ENCODE results near the gene PMPCA. TPM values are rescaled to one million over a fixed set of nuclear protein-coding genes. Genes with fewer than 3 reads are reported as not detected.

The PMPCA gene
- polyA plus RNA-seq, 1 donor (not counting 4 experiments of a cell fraction or from before 2014, with no cell fraction given) = 85.9 TPM

- no peak for DNase-seq (ENCODE audit: low read depth, low spot score)
- peaks cover 64 to 72% of the 10 kb centered on the region in 2 experiments for H3K36me3 ChIP-seq (ENCODE audit: control insufficient read depth in 2 of 2, extremely low read depth in 1 of 2, insufficient read depth in 2 of 2, low read length in 2 of 2)
- TF ChIP-seq EZH2 (IDR thresholded peaks at IDR 0.05; ENCODE audit: low read length) = no peak
- TF ChIP-seq CTCF (optimal IDR thresholded peaks at IDR 0.05 in 1 of 3, IDR thresholded peaks at IDR 0.05 in 1 of 3, conservative IDR thresholded peaks at IDR 0.05 in 1 of 3; ENCODE audit: extremely low read depth in 1 of 3, insufficient read depth in 2 of 3, low read length in 3 of 3) = no peak
- H2AFZ ChIP-seq (ENCODE audit: control insufficient read depth, low read length) = no peak overlapping the region
- dilution Hi-C loops (cut with MboI; ENCODE audit: extremely low pct_ligation_motif_present, low sequenced_read_pairs) = no loop called here
- H4K20me1 ChIP-seq (ENCODE audit: control insufficient read depth, extremely low read depth, insufficient read depth, low read length) = peaks cover 25% of the 10 kb centered on the region
- H3K9ac ChIP-seq (ENCODE audit: control insufficient read depth, extremely low read depth, insufficient read depth, low read length) = no peak overlapping the region
- peaks cover 78% of the 10 kb centered on the region for H3K79me2 ChIP-seq (ENCODE audit: control insufficient read depth, insufficient read depth, low read length)
- FAIRE-seq = no peak
- H3K27ac ChIP-seq (ENCODE audit: control insufficient read depth, insufficient read depth, low read length) = no peak overlapping the region
- no peaks in the 10 kb centered on the region for H3K9me1 ChIP-seq (ENCODE audit: control insufficient read depth, extremely low read depth, insufficient read depth, low read length)
- no peaks in the 10 kb centered on the region for H3K9me3 ChIP-seq (ENCODE audit: control insufficient read depth, low read depth, low read length)
- H3K4me3 ChIP-seq (ENCODE audit: control insufficient read depth in 2 of 3, extremely low read depth in 1 of 3, insufficient read depth in 2 of 3, low read depth in 1 of 3, low read length in 3 of 3) = no peak overlapping the region
- no peaks in the 10 kb centered on the region for H3K27me3 ChIP-seq (ENCODE audit: control insufficient read depth, extremely low read depth, insufficient read depth, low read length)
- no peak overlapping the region for H3K4me2 ChIP-seq (ENCODE audit: control insufficient read depth, extremely low read depth, insufficient read depth, low read depth, low read length)
- no peaks in the 10 kb centered on the region for H3K4me1 ChIP-seq (ENCODE audit: control insufficient read depth, extremely low read depth, insufficient read depth, low read length)
These were observed 62.3 kb downstream of the PMPCA start for GRCh38 chr9:136472640-136473353.

GRCh38 chr9:136473354-136473721, 62.9 kb downstream of the PMPCA start:
- Histone ChIP-seq H3K79me2 (ENCODE audit: control insufficient read depth, insufficient read depth, low read length) (peaks cover 82% of the 10 kb centered on the region), H3K9me3 (ENCODE audit: control insufficient read depth, low read depth, low read length) (no peaks in the 10 kb centered on the region), H3K27me3 (ENCODE audit: control insufficient read depth, extremely low read depth, insufficient read depth, low read length) (no peaks in the 10 kb centered on the region), H3K4me3 (ENCODE audit: control insufficient read depth in 2 of 3, extremely low read depth in 1 of 3, insufficient read depth in 2 of 3, low read depth in 1 of 3, low read length in 3 of 3) (no peak overlapping the region), H3K4me2 (ENCODE audit: control insufficient read depth, extremely low read depth, insufficient read depth, low read depth, low read length) (no peak overlapping the region), H3K4me1 (ENCODE audit: control insufficient read depth, extremely low read depth, insufficient read depth, low read length) (no peaks in the 10 kb centered on the region), H3K9ac (ENCODE audit: control insufficient read depth, extremely low read depth, insufficient read depth, low read length) (no peak overlapping the region), H4K20me1 (ENCODE audit: control insufficient read depth, extremely low read depth, insufficient read depth, low read length) (peaks cover 27% of the 10 kb centered on the region), H3K36me3 (ENCODE audit: control insufficient read depth in 2 of 2, extremely low read depth in 1 of 2, insufficient read depth in 2 of 2, low read length in 2 of 2) (peaks cover 62 to 68% of the 10 kb centered on the region in 2 experiments), H2AFZ (ENCODE audit: control insufficient read depth, low read length) (no peak overlapping the region), H3K27ac (ENCODE audit: control insufficient read depth, insufficient read depth, low read length) (no peak overlapping the region), H3K9me1 (ENCODE audit: control insufficient read depth, extremely low read depth, insufficient read depth, low read length) (no peaks in the 10 kb centered on the region)
- FAIRE-seq (no peak), DNase-seq (ENCODE audit: low read depth, low spot score) (no peak)
- dilution Hi-C loops (cut with MboI; ENCODE audit: extremely low pct_ligation_motif_present, low sequenced_read_pairs) = no loop called here
- no peak for TF ChIP-seq CTCF (optimal IDR thresholded peaks at IDR 0.05 in 1 of 3, IDR thresholded peaks at IDR 0.05 in 1 of 3, conservative IDR thresholded peaks at IDR 0.05 in 1 of 3; ENCODE audit: extremely low read depth in 1 of 3, insufficient read depth in 2 of 3, low read length in 3 of 3)
- no peak for TF ChIP-seq EZH2 (IDR thresholded peaks at IDR 0.05; ENCODE audit: low read length)

Other genes with a start within 250 kb of the PMPCA start
- not detected in 3 replicates for gene LHX3, start 205.5 kb upstream of the PMPCA start, polyA plus RNA-seq
- 6.9 to 11.9 TPM (median 10.9 TPM) in 3 replicates for gene QSOX2, start 164.8 kb upstream of the PMPCA start, polyA plus RNA-seq
- gene CCDC187, start 106.6 kb upstream of the PMPCA start, polyA plus RNA-seq = 0.03 to 0.04 TPM in 2 of 3 replicates, not detected in the other
- gene GPSM1, start 83.1 kb upstream of the PMPCA start, polyA plus RNA-seq = 2.5 to 8.1 TPM (median 3.3 TPM) in 3 replicates
- 6.1 to 7.8 TPM (median 6.7 TPM) in 3 replicates for gene DNLZ, start 46.9 kb upstream of the PMPCA start, polyA plus RNA-seq
- gene CARD9, start 37.0 kb upstream of the PMPCA start, polyA plus RNA-seq = 0.05 to 0.21 TPM (median 0.07 TPM) in 3 replicates
- 3.6 to 4.5 TPM (median 3.6 TPM) in 3 replicates for gene SNAPC4, start 10.5 kb upstream of the PMPCA start, polyA plus RNA-seq
- 36.8 to 50.8 TPM (median 46.5 TPM) in 3 replicates for gene ENTR1, start within 50 bp of the PMPCA start, polyA plus RNA-seq
- gene INPP5E, start 29.2 kb downstream of the PMPCA start, polyA plus RNA-seq = 4.4 to 6.5 TPM (median 5.2 TPM) in 3 replicates
- 12.2 to 33.1 TPM (median 15.8 TPM) in 3 replicates for gene SEC16A, start 72.4 kb downstream of the PMPCA start, polyA plus RNA-seq
- 6.1 to 10.6 TPM (median 9.2 TPM) in 3 replicates for gene NOTCH1, start 135.4 kb downstream of the PMPCA start, polyA plus RNA-seq

All from keratinocyte (primary cell).